PC-9 (cell line): Measurements from ENCODE around the gene PRKAG2. TPM values are rescaled to one million over a fixed set of nuclear protein-coding genes. Genes with fewer than 3 reads are reported as not detected.

ENCODE experiments used
- BruUV-seq: library from RNA; stranded (reverse); fragments of 400-500 nt; replicated peaks from 2 replicates; lab custom pipeline; 2021; lab: Mats Ljungman, UMichigan
- CTCF ChIA-PET: fragments of 300-600 bp; sonication (Branson Sonifier 250); formaldehyde crosslinking; loops from one replicate; lab custom pipeline; 2022; ENCODE audit warnings: antibody characterized with exemption; lab: Charles Lee
- POLR2A ChIA-PET: fragments of 300-600 bp; sonication (Branson Sonifier 250); formaldehyde crosslinking; loops from one replicate; lab custom pipeline; 2022; ENCODE audit warnings: antibody characterized with exemption; ENCODE audit not compliant: unreplicated experiment; lab: Charles Lee
- DNase-seq, 2 experiments: peaks; one replicate each; pipeline versions ENCODE4 v3.0.0 to v3.0.0-alpha.2; 2015 to 2022; ENCODE audit warnings: mixed read lengths in 1 of 2
- H2AFZ ChIP-seq: fragments of 200-600 bp; sonication (generic); 2 replicates; pipeline ENCODE4 v1.8.1; 2017; ENCODE audit warnings: antibody characterized with exemption
- H3F3A ChIP-seq: fragments of 200-600 bp; sonication (generic); 2 replicates; pipeline ENCODE4 v1.8.1; 2017; ENCODE audit warnings: antibody characterized with exemption, mild to moderate bottlenecking, low read depth; ENCODE audit not compliant: insufficient read depth
- H3K27ac ChIP-seq: fragments of 200-600 bp; sonication (generic); 2 replicates; pipeline ENCODE4 v1.6.1; 2016; ENCODE audit warnings: mixed run types
- H3K27me3 ChIP-seq: fragments of 200-600 bp; sonication (generic); 2 replicates; pipeline ENCODE4 v1.6.1; 2016; ENCODE audit warnings: low read depth, mixed run types; ENCODE audit not compliant: insufficient read depth
- H3K36me3 ChIP-seq: fragments of 200-600 bp; sonication (generic); 2 replicates; pipeline ENCODE4 v1.6.1; 2016; ENCODE audit warnings: low read depth, mixed run types
- H3K4me1 ChIP-seq: fragments of 200-600 bp; sonication (generic); replicated peaks from 2 replicates; pipeline ENCODE4 v1.6.1; 2016; ENCODE audit warnings: mixed run types; ENCODE audit not compliant: insufficient read depth
- H3K4me2 ChIP-seq: fragments of 200-600 bp; sonication (generic); 2 replicates; pipeline ENCODE4 v1.6.1; 2017; ENCODE audit warnings: mixed run types
- H3K4me3 ChIP-seq: fragments of 200-600 bp; sonication (generic); 2 replicates; pipeline ENCODE4 v1.6.1; 2016; ENCODE audit warnings: mixed run types
- H3K79me2 ChIP-seq: fragments of 200-600 bp; sonication (generic); 2 replicates; pipeline ENCODE4 v1.6.1; 2017; ENCODE audit warnings: low read depth, mixed run types
- H3K9me2 ChIP-seq: fragments of 200-600 bp; sonication (generic); 2 replicates; pipeline ENCODE4 v1.8.1; 2017; ENCODE audit warnings: mild to moderate bottlenecking; ENCODE audit not compliant: insufficient read depth
- H3K9me3 ChIP-seq: fragments of 200-600 bp; sonication (generic); 2 replicates; pipeline ENCODE4 v1.8.1; 2016; ENCODE audit warnings: low read depth; ENCODE audit not compliant: insufficient read depth
- H4K20me1 ChIP-seq: fragments of 200-600 bp; sonication (generic); 2 replicates; pipeline ENCODE4 v1.8.1; 2017; ENCODE audit not compliant: insufficient read depth
- CTCF ChIP-seq: fragments of 200-600 bp; sonication (generic); conservative IDR thresholded peaks from 2 replicates; pipeline ENCODE4 v1.6.1; 2017; ENCODE audit warnings: mixed run types, antibody characterized with exemption, mild to moderate bottlenecking, moderate library complexity
- EZH2 ChIP-seq: fragments of 200-600 bp; sonication (generic); IDR thresholded peaks from 2 replicates; pipeline ENCODE4 v1.8.0; 2017; ENCODE audit warnings: antibody characterized with exemption, low read depth
- intact Hi-C: fragments of 100-400 bp; cut with micrococcal nuclease; formaldehyde crosslinking; loops from one replicate; pipeline ENCODE4 v1.10.0; 2022; ENCODE audit not compliant: unreplicated experiment
- total RNA-seq: library from RNA; stranded (reverse); gene quantifications from 2 replicates; pipeline ENCODE4 v1.2.3, GENCODE V29; 2021

PRKAG2 gene
- total RNA-seq, 1 experiment from 2014 or later: 37.3 TPM

DNA sequence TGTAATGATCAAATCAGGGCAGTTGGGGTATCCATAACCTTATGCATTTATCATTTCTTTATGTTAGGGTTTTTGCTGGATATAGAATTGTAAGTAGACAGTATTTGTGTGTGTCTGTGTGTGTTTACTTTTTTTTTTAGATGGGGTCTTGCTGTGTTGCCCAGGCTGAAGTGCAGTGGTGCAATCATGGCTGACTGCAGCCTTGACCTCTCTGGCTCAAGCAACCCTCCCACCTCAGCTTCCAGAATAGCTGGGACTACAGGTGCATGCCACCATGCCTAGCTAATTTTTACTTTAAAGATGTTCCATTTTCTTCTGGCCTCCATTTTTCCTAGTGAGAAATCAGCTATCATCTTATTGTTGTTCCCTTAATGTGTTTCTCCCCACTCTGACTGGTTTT is 347.1 kb downstream of the PRKAG2 start:
- Histone ChIP-seq H4K20me1 (no peaks in the 10 kb centered on the region), H3K27me3 (no peaks in the 10 kb centered on the region), H2AFZ (no peak overlapping the region), H3K9me2 (no peaks in the 10 kb centered on the region), H3K4me2 (no peak overlapping the region), H3K4me3 (no peak overlapping the region), H3K36me3 (no peaks in the 10 kb centered on the region), H3K4me1 (no peaks in the 10 kb centered on the region), H3K79me2 (no peaks in the 10 kb centered on the region), H3F3A (no peaks in the 10 kb centered on the region), H3K27ac (no peak overlapping the region), H3K9me3 (peaks cover 22% of the 10 kb centered on the region)
- no peak for DNase-seq
- intact Hi-C loops: no loop called here
- no TSS peak for BruUV-seq
- ChIA-PET POLR2A (no interaction called here), CTCF (no interaction called here)
- no peak for TF ChIP-seq CTCF
- TF ChIP-seq EZH2: no peak

DNA sequence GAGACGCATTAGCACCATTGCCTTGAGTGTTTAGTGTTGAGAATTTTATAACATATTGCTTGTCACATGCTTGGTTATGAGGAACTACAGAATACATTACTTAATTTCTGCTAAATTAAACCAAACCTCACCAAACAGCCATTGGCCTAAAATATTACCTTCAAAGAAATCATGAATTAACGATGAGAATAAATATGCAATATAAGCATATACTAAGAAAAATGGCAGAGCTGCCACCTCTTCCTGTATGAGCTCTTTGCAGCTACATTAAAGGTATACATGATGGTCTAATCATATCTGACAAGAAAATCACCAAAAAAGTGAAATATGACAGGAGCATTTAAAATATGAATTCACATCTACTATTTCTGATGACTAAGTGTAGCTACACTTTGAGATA is 352.1 kb downstream of the PRKAG2 start:
- no peaks in the 10 kb centered on the region for H3K9me2 ChIP-seq
- CTCF ChIA-PET: interaction anchor here (1.0 kb wide), 1 partner anchor 46 kb away, joined by 3 read pairs; no protein-coding TSS in a partner anchor
- intact Hi-C loops: loop anchor here (5.0 kb wide), 1 partner anchor 222 kb away; no protein-coding TSS in a partner anchor
- no peaks in the 10 kb centered on the region for H4K20me1 ChIP-seq
- 0 out of 2 replicates have a peak, but pooled peaks cover 7% of the 10 kb centered on the region for H3K79me2 ChIP-seq
- no peak overlapping the region for H3K4me2 ChIP-seq
- BruUV-seq: no TSS peak
- H3K36me3 ChIP-seq: no peaks in the 10 kb centered on the region
- H3F3A ChIP-seq: peaks cover 14% of the 10 kb centered on the region
- POLR2A ChIA-PET: interaction anchor here (0.7 kb wide), 1 partner anchor 13 kb away, joined by 5 read pairs; no protein-coding TSS in a partner anchor
- DNase-seq: no peak
- no peak overlapping the region for H3K27ac ChIP-seq
- H3K4me1 ChIP-seq: peaks cover 8% of the 10 kb centered on the region
- TF ChIP-seq EZH2 (no peak), CTCF (no peak)
- H3K9me3 ChIP-seq: peaks cover 2% of the 10 kb centered on the region; the same call in 1 of the 2 replicates
- H3K27me3 ChIP-seq: no peaks in the 10 kb centered on the region
- H2AFZ ChIP-seq: no peak overlapping the region
- no peak overlapping the region for H3K4me3 ChIP-seq

- H3K27me3 ChIP-seq: no peaks in the 10 kb centered on the region
- peaks cover 8% of the 10 kb centered on the region for H3K4me1 ChIP-seq
- no TSS peak for BruUV-seq
- H3F3A ChIP-seq: peaks cover 14% of the 10 kb centered on the region
- 0 out of 2 replicates have a peak, but pooled peaks cover 7% of the 10 kb centered on the region for H3K79me2 ChIP-seq
- no peaks in the 10 kb centered on the region for H4K20me1 ChIP-seq
- POLR2A ChIA-PET: no interaction called here
- no peaks in the 10 kb centered on the region for H3K36me3 ChIP-seq
- DNase-seq: no peak
- H3K4me2 ChIP-seq: no peak overlapping the region
- intact Hi-C loops: loop anchor here (5.0 kb wide), 1 partner anchor 223 kb away; no protein-coding TSS in a partner anchor
- no peaks in the 10 kb centered on the region for H3K9me3 ChIP-seq
- CTCF ChIA-PET: interaction anchor here (1.0 kb wide), 1 partner anchor 47 kb away, joined by 3 read pairs; no protein-coding TSS in a partner anchor
- H3K27ac ChIP-seq: no peak overlapping the region
- TF ChIP-seq EZH2 (no peak), CTCF (no peak)
- no peak overlapping the region for H3K4me3 ChIP-seq
- H3K9me2 ChIP-seq: no peaks in the 10 kb centered on the region
- no peak overlapping the region for H2AFZ ChIP-seq
Observed at GRCh38 chr7:151524331-151524730, 352.6 kb downstream of the PRKAG2 start.
